SK-N-SH (cell line): ENCODE data around the gene TCF12.

Source experiments
- CTCF ChIP-seq: fragments of 200-600 bp; sonication (generic); IDR thresholded peaks from 2 replicates; pipeline ENCODE4 v1.6.1; 2017; ENCODE audit warnings: antibody characterized with exemption, mild to moderate bottlenecking, moderate library complexity
- EZH2phosphoT487 ChIP-seq: fragments of 200-600 bp; sonication (generic); IDR thresholded peaks from 2 replicates; pipeline ENCODE4 v1.6.1; 2017; ENCODE audit warnings: low read depth, mixed run types, mild to moderate bottlenecking, antibody characterized with exemption, moderate library complexity, borderline replicate concordance
- FOXM1 ChIP-seq: IDR thresholded peaks from 2 replicates; pipeline ENCODE4 v1.4.0; 2012; ENCODE audit warnings: low read depth, mild to moderate bottlenecking
- GABPA ChIP-seq: IDR thresholded peaks from 2 replicates; pipeline ENCODE4 v1.4.0; 2012; ENCODE audit warnings: low read depth, mild to moderate bottlenecking
- GATA2 ChIP-seq: sonication (generic); formaldehyde crosslinking; IDR thresholded peaks from 2 replicates; pipeline ENCODE4 v1.5.0; 2020; ENCODE audit warnings: mild to moderate bottlenecking, missing genetic modification reagents
- JUND ChIP-seq: IDR thresholded peaks from 2 replicates; pipeline ENCODE4 v1.4.0; 2012
- MAX ChIP-seq: IDR thresholded peaks from 2 replicates; pipeline ENCODE4 v1.4.0; 2012; ENCODE audit warnings: low read depth
- MXI1 ChIP-seq: IDR thresholded peaks from 2 replicates; pipeline ENCODE4 v1.6.1; 2012; ENCODE audit warnings: mild to moderate bottlenecking, low read depth, low read length, improper control_type of control experiment
- POLR2AphosphoS5 ChIP-seq: IDR thresholded peaks from 2 replicates; pipeline ENCODE4 v1.6.1; 2012; ENCODE audit warnings: low read depth, low read length
- RCOR1 ChIP-seq: fragments of 150-350 bp; IDR thresholded peaks from 2 replicates; pipeline ENCODE4 v1.6.1; 2017; ENCODE audit warnings: antibody characterized with exemption, low read length
- SIN3A ChIP-seq: IDR thresholded peaks from 2 replicates; pipeline ENCODE4 v1.6.1; 2012; ENCODE audit warnings: low read depth, mild to moderate bottlenecking, low read length, moderate library complexity, borderline replicate concordance
- YY1 ChIP-seq: IDR thresholded peaks from 2 replicates; pipeline ENCODE4 v1.4.0; 2012; ENCODE audit warnings: low read depth, mild to moderate bottlenecking
- TF ChIP-seq, protein P1 (sequence below): fragments of 150-350 bp; IDR thresholded peaks from 2 replicates; pipeline ENCODE4 v1.6.1; 2016; ENCODE audit warnings: mild to moderate bottlenecking, low read depth, low read length
- TF ChIP-seq, protein P2 (sequence below): fragments of 150-350 bp; IDR thresholded peaks from 2 replicates; pipeline ENCODE4 v1.6.1; 2017; ENCODE audit warnings: antibody characterized with exemption, low read length, low read depth, borderline replicate concordance

GRCh38 chr15:57220205-57220604, 301.8 kb downstream of the TCF12 start:
- TF ChIP-seq FOXM1 (0 out of 2 replicates have a peak, but pooled peaks have one; percentile 67), EZH2phosphoT487 (no peak), YY1 (no peak), RCOR1 (peak; percentile 64), MAX (no peak), POLR2AphosphoS5 (peak; percentile 82), GATA2 (no peak), SIN3A (0 out of 2 replicates have a peak, but pooled peaks have one; percentile 40), CTCF (no peak), MXI1 (no peak), JUND (peak; percentile 62), GABPA (peak; percentile 47)
- TF ChIP-seq, protein P1, sequence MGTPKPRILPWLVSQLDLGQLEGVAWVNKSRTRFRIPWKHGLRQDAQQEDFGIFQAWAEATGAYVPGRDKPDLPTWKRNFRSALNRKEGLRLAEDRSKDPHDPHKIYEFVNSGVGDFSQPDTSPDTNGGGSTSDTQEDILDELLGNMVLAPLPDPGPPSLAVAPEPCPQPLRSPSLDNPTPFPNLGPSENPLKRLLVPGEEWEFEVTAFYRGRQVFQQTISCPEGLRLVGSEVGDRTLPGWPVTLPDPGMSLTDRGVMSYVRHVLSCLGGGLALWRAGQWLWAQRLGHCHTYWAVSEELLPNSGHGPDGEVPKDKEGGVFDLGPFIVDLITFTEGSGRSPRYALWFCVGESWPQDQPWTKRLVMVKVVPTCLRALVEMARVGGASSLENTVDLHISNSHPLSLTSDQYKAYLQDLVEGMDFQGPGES: no peak
- TF ChIP-seq, protein P2, sequence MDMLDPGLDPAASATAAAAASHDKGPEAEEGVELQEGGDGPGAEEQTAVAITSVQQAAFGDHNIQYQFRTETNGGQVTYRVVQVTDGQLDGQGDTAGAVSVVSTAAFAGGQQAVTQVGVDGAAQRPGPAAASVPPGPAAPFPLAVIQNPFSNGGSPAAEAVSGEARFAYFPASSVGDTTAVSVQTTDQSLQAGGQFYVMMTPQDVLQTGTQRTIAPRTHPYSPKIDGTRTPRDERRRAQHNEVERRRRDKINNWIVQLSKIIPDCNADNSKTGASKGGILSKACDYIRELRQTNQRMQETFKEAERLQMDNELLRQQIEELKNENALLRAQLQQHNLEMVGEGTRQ: no peak
